GM21360 (cell line): ENCODE measurements around the gene SQSTM1.

ENCODE experiments used
- ATAC-seq: cut with Tn5 transposase; IDR thresholded peaks from one replicate; pipeline ENCODE4 v1.9.1; 2021; ENCODE audit warnings: mild to moderate bottlenecking, moderate library complexity; ENCODE audit not compliant: unreplicated experiment

The SQSTM1 gene

DNA sequence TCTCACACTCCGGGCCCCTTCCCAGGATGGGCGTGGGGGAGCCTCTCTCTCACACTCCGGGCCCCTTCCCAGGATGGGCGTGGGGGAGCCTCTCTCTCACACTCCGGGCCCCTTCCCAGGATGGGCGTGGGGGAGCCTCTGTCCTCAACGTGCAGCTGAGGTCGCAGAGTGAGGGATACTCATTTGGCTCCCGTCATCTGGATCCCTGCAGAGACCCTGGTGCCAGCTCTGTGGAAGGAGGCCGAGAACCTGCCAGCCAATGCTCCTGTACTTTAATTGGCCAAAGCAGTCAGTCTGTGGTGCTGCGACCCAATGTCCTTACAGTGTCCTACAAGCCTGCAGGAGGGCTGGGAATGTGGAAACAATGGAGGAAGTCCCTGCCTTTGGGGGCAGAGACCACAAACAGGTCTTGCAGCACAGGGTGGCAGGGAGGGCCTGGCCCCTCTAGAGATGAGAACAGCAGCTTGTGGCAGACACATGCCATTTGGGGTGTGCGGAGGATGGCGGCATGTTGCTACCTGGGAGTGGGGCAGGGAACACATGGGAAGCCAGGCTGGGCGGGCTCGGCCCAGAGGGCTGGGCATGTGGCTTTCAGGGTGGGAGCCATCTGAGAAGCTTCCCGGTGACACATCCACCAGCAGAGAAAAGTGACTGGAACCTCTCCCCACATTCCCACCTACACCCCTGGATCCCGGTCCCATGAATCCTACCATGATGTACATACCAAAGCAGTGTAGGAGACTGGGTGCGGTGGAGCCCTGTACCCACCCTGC is 51.5 kb downstream of the SQSTM1 start:
- ATAC-seq: no peak

DNA sequence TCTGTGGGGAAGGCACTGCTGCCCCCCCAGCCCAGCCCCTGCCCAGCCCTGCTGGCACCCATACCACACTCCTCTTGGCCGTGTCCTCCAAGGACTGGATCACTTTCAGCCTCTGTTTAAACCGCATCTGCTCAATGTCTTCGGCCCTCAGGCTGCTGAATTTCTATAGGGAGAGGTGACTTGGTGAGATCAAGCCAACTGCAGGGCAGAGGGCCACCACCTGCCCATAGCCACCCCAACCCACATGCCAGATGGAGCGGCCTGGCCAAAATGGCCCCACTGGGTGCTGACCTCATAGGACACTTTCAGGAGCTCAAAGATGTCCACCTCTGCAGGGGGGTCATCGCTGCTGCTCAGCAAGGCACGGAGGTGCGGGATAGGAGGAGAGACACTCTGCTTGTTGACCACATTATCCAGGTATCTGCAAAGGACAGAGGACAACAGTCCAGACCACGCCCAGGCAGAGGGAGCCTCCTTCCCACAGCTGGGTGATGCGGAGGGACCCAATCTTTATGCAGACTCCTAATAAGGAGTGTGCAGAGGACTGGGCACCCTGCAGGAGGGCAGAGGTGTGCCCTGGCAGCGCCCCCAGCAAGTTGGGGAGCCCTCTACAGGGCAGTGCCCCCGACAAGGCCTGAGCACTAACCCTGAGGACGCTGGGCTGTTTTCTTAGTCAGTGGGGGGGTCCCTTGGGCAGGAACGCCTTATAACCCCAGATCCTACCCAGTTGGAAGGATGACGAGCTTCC is 52.3 kb downstream of the SQSTM1 start:
- no peak for ATAC-seq

DNA sequence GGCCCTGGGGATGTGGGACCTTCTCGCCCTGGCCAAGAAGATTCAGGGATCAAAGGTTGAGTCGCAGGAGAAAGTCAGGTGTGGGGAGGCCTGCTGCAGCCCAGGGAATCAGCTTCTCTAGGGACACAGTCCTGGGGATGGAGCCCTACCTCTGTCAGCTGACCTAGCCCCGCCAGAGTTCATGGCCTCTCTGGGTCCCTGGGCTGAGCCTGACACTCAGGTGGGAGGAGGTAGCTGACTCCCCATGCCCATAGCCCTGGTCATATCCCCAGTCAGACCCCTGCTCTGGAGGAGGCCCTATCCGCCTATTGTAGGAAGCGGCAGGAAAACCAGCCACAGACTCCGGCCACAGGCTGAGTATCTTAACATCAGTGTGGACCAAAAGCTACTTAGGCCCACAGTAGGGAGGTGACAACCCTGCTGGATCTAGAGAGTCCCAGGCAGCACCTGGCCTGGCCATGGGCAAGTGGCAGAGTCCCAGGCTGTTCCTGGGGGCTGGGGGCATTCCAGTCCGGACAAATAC is 52.9 kb downstream of the SQSTM1 start:
- ATAC-seq: no peak

DNA sequence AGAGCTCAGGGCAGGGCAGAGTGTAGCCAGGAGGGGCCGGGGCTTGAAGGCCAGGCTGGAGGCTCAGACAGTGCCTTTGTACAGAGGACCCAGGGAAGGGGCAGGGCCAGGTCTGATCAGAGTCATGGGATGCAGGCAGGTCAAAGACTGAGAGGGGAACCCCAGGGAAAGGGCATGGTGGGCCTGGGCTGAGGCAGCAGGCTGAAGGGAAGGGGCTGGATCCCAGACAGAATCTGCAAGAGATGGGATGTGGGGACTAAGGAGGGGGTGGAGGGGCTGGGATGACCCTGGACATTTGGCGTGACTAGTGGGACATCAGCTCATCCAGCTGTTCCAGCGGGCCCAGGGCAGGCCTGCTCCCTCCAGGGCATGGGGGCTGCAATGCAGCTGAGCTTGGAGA is 53.4 kb downstream of the SQSTM1 start:
- ATAC-seq: no peak

DNA sequence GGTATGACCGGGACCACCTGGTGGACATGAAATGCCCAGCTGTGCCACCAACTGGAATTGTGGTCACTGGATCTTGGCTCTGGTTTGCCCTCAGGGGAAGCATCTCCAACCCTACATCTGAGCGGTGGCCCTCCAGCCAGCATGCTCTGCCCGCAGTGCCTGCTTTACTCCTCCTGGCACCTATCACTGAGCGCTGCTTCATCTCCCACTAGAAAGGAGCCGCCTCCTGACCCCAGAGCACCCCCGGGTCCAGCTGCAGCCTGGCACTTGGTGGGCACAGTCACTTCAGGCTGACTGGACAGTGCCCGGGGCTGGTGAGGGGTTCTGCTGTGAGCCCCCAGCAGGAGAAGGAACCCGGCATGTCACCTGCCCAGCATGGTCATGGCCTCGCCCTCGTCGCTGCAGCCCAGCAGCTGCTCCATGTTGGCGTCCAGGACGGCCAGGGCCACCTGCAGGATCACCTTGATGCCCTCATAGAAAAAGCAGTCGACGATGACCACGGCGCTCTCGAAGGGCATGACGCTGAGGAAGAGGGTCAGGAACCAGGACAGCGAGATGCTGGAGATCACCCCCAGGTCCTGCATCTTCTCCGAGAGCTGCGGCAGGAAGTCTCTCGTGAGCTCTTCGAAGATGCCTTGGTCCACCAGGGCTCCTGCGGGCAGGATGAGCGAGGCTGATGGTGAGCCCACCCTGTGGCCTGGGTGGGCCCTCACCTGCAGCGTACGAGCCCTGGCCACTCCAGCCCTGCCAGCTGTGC is 54.0 kb downstream of the SQSTM1 start:
- ATAC-seq: no peak

DNA sequence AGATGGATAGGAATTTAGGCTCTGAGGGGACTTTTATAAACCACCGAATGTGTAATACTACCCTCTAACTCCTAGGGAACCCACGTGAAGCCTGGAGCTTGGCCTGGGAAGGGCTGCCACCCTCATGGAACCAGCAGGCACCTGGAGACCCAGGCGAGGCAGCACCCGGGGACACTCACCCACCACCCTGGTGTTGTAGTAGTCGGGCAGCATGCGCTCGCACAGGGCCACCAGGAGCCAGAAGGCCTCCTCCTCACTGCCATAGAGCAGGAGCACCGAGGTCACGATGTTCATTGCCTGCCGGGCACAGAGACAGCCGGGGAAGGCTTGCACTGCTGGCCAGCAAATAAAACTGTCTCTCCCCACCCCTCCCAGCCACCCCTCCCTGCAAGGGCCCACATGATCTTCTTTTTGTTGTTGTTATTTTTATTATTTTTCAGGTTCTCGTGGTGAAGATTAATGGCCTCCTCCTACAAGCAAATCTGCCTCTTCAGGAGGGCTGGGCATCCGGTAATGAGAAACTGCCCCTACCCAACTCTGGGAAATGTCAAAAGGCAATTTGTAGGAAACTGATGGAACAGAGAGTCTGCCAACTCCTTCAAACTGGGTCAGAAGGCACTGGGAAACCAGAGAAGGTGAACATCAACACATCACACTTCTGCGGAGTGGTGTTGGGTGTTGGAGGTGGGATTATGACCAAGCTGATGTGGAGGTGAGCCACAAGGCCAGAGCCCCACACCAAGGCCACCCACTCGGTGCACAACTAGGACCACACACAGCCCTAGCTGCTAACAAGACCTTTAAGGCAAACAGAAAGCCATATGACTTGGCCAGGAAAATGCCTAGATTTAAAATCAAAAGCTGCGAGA is 55.3 kb downstream of the SQSTM1 start:
- ATAC-seq: no peak

DNA sequence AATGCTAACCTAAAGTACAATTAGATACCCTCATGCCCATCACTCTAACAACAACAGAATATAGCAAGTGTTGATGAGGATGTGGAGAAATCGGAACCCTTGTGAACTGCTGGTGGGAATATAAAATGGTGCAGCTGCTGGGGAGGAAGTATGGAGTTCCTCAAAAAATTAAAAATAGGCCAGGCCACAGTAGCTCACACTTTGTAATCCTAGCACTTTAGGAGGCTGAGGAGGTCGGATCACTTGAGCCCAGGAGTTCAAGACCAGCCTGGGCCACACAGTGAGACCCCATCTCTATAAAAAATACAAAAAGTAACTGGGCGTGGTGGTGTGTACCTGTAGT is 55.9 kb downstream of the SQSTM1 start:
- ATAC-seq: no peak

DNA sequence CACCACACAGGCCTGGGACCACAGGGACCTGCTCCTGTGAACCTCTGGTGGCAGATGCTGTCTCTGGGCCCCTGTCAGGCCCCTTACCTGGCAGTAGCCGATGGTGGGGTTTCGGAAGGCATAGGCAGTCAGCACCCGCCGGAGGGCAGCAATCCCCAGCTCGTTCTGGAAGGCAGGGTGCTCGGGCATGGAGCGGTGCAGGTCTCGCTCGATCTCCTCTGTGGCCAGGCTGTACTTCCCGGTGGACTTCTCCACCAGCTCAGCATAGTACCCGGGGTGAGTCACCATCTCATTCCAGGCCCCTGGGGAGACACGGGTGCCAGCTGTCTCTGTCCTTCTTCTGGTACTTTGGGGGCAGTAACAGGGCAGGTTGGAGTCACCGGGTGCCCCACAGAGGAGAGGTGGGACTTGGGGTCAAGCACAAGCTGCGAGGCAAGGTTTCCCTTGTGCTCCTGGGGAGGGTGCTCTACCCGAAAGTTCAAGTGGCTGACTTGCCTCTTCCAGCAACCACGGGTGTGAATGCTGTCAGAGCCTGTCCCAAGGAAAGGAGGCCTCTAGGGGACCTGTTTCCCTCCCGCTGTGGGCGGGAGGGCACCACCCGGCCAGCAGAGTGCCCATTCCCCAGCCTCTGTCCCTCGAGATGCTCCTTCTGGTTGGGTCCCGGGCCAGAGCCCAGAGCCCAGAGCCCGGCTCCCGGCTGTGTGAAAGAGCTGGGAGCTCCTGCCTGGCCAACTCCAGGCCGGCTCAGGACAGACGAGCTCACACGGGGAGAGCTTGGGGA is 57.7 kb downstream of the SQSTM1 start:
- no peak for ATAC-seq

DNA sequence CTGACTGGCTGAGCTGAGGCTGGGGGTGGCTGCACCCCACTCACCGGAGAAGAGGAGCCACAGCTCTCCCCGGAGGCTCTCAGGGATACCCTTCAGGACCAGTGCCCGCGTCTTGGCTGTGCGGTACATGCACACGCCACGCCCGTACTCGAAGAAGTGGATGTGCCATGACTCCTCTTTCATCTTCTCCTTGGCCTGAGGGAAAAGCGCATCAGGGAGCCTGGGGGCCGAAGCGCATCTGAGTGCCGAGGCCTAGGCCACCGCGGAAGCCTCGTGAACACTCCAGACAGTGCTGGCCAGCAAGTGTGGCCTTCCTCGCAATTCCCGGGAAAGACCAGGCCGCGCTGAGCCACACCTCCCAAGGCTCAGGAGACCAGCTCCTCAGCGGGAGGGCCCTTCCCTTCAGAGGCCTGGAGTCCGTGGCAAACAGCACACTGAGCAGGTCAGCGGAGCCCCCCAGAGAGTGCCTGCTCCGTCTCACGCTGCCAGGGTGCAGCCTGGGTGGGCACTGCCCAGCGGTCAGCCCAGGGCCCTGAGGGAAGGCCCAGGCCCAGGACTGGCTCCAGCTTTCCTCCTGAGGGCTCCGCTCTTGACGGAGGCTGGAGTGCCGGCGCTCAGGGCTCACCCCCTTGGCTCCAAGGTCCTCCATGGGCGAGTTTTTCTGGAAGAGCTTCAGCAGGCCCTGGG is 58.4 kb downstream of the SQSTM1 start:
- no peak for ATAC-seq

DNA sequence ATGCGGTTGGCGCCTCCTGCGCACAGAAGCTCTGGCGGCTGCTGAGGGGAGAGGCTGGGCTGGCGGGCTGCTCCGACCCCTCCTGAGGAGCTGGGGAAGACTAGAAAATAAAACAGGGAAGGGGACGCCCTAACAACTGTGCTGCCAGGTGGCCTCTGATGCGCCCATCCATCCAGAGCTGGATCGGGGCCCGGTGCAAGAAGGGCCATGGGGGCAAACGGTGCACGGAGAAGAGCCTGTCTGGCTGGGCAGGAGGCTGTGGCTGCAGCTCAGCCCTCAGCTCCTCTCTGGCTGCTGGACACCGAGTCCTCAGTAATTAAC is 58.9 kb downstream of the SQSTM1 start:
- no peak for ATAC-seq

DNA sequence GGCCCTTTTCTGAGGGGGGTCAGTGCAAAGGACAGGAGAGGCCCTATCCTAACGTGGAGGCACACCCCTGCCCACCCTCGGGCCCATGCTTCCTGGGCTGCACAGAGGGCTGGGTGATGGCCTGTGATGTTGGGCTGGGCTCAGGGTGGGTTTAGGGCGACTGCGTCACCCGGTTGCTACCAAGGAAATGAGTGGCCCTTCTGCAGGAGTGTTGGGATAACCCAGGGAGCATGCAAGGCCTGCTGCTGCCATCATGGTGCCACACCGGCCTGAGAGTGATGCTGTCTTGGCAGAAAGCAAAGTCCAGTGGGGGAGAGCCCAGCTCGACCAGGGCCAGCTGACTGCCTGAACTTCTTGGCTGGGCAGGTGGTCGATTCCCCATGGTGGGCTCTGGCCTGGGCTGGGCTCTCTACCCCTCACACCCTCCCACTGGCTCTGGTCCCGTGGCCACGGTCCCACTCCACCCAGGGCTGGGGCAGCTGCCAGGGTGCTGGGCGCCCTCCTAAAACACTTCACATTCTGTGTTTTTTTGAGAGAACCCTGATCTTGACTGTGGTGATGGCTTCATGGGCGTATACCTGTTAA is 59.5 kb downstream of the SQSTM1 start:
- no peak for ATAC-seq

DNA sequence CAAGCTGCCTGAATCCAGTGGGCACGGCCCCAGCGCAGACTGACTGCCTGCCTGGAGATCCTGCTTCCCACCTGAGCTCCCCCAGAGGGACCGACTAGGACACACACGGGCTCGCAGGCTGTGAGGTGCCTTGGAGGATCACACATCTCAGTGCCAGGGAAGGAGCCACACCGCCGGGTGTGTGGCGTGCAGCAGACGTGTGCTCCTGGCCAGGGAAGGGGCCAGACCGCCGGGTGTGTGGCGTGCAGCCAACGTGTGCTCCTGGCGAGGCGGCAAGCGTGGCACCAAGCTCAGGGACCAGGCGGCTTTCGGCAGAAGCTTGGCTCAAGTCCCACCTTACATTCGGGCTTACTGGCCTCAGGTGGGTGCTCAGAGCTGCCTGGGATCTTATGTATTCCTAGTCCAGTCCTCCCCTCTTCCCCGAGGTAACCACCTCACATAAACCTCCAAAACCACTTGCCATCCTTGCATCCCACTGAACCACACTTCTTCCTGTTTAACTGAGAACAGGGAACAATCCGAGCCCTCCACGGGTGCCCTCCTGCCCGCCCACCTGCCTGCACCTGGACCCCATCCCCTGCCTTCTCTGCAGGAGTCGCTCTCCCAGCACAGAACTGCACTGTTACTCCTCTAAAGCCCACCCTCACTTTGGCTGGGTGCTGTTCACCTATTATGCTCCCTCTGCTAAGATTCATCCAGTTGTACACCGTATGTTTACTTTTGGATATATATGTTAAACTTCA is 60.3 kb downstream of the SQSTM1 start:
- no peak for ATAC-seq

DNA sequence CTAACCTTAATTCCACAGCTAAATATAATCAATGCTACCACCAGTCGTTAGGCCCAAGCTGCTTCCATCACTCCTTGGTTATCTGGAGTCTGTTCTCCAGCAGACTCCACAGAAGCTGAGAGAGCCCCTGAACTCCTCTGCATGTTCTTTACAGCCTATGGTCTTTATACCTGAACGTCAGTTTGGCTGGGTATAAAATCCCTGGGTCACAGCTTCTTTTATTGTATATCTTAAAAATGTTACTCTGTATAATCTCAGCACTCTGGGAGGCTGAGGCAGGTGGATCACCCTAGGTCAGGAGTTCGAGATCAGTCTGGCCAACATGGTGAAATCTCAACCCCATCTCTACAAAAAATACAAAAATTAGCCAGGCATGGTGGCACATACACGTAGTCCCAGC is 61.6 kb downstream of the SQSTM1 start:
- ATAC-seq: no peak

DNA sequence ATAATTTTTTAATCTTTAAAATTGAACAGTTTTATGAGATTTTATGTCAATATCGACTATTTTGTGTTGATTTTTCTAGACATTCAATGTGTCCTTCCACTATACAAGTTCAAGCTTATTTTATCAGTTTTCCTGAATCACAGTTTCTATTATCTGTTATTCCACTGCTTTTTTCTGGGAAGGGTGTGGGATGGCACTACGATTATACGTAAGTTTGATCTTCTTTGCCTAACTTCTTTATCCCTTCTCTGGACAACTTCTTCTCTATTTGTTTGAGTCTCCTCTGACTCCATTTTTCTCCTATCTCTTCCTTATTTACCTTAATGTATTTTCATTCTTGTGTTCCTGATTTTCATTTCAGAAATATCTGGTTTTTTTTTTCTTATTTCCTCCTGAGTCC is 62.5 kb downstream of the SQSTM1 start:
- no peak for ATAC-seq

DNA sequence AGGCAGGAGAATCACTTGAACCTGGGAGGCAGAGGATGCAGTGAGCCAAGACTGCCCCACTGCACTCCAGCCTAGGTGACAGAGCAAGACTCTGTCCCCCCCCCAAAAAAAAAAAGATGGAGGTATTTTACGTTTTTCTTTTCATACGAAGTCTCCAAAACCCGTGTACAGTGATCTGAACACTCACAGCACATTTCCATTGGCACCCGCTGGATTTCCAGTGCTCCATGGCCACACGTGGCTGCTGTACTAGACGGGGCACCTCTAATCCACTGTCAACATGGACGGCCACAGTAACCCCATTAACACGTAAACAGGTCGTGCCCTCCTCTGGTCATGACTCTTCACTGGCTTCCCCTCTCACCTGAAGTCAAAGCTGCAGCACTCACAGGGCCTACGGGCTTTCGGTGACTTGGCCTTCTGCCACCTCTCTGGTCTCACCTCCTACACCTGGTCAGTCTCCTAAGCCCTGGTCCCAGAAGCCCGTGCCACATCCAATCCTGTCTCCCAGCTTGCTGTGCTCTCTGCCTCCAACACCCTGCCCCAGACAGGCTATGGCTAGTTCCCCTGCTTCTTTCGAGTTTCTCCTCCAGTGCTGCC is 64.9 kb downstream of the SQSTM1 start:
- no peak for ATAC-seq

DNA sequence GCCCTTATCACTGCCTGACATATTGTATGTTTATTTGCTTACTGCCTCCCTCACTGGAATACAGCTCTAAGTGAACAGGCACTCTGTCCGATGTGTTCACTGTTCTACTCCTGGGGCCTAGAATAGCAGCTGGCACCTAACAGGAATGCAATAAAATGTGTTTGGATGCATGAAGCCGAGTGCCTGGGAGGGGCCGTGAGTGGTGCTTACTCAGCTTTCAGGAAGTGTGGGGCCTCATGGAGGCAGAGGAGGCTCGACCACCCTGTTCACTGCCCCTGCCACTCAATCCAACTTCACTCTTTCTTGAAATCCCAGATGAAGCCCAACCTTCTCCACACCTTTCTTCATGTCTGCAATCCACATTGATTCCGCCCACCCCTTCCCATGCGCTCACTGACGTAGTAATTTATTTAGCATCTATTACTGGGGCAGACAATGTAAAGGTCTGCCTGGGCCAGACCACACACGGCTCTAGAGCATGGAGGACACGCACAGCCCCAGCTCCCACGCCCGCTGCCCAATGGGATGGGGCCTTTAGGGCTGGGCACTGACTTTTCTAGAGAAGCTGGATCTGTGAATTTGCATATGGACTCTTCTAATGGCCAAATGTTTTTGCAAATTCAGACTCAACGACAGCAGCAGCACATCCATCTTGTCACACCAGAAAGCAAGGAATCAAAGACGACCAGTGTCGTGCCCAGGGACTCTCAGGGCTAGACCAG is 65.6 kb downstream of the SQSTM1 start:
- ATAC-seq: no peak

DNA sequence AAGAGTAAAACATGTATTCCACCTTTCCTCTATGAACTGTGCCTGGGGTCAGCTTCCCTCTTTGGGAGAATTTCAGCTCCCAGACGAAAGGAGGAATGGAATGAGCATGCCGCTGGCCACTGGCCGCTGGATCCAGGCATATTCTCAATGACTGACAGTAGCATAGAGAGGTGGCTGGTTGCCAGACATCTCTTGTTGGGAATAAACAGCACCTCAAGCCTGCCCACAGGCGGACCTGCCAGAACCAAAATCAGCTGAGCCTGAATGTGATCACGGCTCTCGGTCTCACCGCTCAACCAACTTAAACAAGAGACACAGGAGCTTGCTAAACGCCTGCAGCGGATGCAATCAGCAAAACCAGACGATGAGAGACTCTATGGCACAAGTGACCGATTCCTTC is 66.4 kb downstream of the SQSTM1 start:
- ATAC-seq: no peak
